Mammary epithelial cell (primary cell): ENCODE measurements around the gene TNPO2.

Experiments used
- CTCF ChIP-seq, 2 donors: IDR thresholded peaks in 1 of 2; conservative IDR thresholded peaks in 1 of 2; 2 replicates each; pipeline ENCODE4 v1.5.1; 2011 to 2012; ENCODE audit warnings: inconsistent platforms in 2 of 2, low read length in 2 of 2, mild to moderate bottlenecking in 2 of 2, control low read depth in 1 of 2, low read depth in 1 of 2; ENCODE audit not compliant: insufficient read depth in 1 of 2; ENCODE audit errors: extremely low read depth in 1 of 2
- EZH2 ChIP-seq: IDR thresholded peaks from 2 replicates; pipeline ENCODE4 v1.6.1; 2012; ENCODE audit warnings: low read length, inconsistent platforms, borderline replicate concordance

- TF ChIP-seq CTCF (conservative IDR thresholded peaks at IDR 0.05 in 1 of 2, IDR thresholded peaks at IDR 0.05 in 1 of 2; ENCODE audit: extremely low read depth in 1 of 2, insufficient read depth in 1 of 2, low read depth in 1 of 2, low read length in 2 of 2) (no peak), EZH2 (no peak)
These were observed 13.5 kb upstream of the TNPO2 start, which contains the start of gene GET3 for GRCh38 chr19:12736995-12737834.
